HG02970 (cell line): ENCODE results near the gene HRK.

Source experiments
- ATAC-seq: cut with Tn5 transposase; IDR thresholded peaks from one replicate; pipeline ENCODE4 v1.9.1; 2021; ENCODE audit warnings: mild to moderate bottlenecking, moderate library complexity, moderate number of reproducible peaks; ENCODE audit not compliant: unreplicated experiment, low FRiP score

HRK gene

DNA sequence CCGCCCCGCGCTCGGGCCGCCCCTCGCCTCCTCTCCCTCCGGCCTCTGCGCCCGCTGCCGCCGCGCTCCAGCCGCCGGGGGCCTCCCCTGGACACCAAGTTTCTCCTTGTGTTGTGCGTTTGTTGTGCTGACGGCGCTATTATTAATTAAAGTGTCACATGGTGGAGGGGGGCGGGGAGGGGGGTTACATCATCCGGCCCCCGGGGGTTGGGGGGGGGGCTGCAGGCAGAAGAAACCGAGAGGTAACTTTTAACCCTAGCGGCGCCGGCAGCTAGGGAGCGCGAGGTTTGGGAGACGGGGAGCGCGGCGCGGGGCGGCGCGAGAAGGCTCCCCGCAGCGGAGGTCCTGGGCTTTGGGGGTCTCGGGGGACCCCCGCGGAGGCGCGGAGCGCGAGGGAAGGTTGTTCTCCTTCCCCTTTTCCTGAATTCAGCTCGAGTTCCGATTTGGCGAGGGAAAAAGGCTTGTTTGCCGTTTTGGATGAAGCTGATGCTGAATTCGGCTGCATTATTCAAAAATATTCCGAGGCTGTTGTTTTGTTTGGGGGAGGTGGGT is at the start of gene HRK:
Gene HRK (minus strand): TSS at position 117 of the 552 bp plus-strand sequence. CDS start 134 bp downstream, outside the sequence.
- ATAC-seq, result no peak

DNA sequence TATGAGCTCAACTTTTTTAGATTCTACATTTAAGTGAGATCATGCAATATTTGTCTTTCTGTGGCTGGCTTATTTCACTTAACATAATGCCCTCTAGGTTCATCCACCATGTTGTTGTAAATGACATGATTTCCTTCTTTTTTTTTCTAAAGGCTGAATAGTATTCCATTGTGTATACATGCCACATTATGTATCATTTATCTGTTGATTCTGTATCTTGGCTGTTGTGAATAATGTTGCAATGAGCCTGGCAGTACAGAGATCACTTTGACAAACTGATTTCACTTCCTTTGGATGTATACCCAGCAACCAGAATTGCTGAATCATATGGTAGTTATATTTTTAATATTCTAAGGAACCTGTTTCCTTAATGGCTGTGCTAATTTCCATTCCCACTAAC is 48.6 kb upstream of the HRK start:
- no peak for ATAC-seq

DNA sequence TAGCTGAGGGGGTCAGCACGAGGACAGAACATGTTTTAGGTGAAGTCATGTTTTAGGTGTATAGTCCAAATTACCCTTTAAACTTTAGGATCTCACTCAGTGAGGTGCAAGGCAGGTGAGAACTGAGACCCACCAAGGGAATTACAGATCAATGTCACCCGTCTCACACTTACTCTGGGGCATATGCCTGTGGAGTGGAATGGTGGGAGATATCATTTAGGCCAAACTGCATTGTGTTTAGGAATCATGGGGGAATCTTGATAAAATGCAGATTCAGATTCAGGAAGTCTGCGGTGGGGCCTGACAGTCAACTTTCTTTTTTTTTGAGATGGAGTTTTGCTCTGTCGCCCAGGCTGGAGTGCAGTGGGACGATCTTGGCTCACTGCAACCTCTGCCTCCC is 47.3 kb upstream of the HRK start:
- ATAC-seq, result no peak

DNA sequence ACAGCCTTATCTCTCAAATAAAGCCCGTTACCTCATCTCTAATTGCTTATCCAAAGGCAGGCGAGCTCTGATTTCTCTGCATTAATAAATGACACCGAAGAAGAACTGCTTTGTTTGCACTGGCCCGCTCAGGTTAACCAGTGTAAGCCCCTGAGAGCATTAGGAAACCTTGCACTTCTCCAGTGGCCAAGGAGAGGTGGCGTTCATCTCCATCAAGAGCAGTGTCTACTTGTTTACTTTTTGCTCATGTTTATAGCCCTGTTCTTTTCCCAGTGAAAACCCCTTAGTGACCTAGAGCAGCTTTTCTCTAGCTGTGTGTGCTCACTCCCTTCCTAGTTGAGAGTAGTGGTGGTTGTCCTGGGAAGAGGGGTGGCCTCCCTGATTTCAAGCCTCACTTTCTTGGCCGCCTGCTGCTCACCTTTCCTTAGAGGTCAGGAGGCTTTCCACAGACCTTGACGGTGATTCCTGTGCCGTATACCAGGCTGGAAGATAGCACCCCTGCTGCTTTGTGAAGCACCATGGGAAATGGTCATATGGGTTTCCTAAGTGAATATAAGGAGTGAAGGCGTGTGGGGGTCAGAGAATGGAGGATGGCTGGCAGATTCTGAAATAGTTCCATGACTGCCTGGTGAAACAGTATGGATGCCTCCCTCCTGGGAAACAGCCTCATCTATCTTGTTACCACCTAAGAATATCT is 46.2 kb upstream of the HRK start:
- ATAC-seq, result no peak

DNA sequence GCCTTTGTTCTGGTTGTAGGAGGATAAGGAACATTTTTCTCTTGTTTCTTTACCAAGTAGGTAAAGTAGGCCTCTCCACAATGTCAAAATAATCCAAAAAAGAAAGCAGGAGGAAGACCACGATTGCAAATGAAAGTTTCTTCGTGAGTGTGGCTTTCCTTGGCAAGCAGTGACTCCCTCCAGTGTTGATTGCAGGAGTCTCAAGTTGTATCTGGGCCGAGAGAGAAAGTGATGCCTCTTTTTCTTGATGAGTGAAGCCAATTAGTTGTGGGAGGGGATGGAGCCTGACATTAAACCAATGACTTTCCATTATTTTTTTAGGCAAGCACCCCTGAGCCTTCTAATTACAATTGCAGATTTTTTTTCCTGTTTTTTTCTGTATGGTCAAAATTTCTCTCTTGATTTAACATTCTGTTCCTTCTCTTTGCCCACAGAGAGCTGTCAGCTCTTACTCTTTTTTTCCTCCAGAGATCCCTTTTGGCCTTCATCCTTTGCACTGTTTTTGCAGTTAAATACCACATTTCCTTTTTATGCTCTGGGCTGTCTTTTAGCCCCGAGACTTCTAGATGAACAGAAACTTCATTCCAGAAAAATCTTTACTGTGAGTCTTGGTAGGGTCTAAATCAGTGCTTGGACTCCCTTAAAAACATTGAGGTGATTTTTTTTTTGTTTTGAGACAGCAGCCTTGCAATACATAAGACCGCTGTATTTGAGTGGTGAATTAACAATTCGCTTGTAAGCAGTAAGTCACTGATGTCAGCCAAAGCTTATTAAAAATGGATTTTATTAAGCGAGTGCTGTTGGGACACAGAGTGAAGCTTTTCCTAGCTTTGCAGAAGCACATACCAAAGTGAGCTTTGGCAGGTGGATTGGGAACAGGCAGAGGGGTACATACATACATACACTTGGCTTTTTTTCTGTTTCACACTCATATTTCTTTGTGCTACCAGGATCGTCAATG is 45.3 kb upstream of the HRK start:
- ATAC-seq, result no peak

DNA sequence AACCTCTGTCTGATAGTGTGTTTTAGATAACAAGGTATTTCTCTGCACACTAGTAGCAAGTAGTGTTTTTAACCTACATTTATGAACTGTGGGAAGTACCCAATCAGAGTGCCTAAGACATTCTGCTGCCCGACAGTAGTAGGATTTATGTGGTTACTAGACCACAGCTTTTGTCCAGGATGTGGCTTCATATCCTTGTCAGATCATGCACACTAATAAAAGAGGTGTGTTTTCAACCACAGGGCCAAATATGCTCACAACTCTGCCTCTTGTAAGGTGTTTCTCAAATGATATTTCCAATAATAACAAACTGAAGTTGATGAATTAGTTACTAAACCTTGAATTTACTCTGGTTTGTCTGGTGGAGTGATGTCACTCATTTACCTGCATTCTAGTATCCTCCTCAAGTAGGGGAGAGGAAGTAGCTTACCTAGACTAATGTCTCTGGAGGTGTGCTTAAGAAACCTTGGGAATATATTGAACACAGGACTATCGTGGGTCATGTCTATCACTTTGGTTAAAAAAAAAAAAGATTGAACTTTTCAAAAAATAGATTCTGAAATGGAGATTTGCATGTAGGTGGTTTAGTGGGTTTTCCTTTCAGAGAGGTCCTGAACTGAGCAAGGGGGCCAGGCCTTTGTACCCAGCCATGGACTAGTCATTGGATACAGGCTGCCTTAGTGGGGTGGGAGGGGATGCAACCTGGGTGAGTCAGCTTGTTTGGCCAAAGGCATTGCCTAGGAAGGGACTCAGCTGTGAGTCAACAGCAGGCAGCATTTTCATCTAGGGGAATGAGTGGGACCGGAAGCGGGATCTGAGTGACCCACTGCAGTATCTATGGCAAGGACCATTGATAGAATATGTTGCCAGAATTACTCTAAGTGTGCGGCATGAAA is 43.6 kb upstream of the HRK start:
- peak; percentile 73 for ATAC-seq

DNA sequence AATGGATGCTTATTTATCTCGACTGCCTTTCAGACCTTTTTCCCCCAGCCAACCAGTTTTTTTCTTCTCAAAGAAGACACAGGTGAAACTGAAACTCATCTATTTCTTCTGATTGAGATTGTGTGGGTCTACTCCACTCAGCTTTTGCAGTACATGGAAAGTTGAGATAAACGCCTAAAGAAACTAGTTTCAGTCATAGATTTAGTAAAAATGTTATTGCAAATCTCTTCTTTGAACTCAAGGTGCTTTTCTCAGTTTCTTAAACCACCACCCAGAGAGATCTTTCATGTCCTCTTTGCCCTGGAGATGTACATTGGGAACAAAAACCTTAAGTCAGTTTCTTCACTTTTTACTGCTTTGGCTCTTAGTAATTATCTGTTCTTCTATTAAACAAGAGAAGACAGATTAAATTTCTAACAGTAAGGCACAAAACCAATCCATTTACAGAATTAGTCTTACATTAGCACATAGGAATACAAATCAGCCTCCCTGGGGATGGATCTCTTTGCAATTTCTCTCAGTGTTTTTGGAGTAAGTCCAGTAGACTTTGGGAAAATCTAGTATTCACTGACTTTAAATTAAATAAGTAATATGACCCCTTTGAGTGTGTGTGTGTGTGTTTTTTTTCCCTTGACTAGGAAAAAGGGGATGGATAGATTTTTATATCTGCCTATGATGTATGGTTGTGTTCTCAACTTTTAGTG is 41.1 kb upstream of the HRK start:
- peak; percentile 44 for ATAC-seq

DNA sequence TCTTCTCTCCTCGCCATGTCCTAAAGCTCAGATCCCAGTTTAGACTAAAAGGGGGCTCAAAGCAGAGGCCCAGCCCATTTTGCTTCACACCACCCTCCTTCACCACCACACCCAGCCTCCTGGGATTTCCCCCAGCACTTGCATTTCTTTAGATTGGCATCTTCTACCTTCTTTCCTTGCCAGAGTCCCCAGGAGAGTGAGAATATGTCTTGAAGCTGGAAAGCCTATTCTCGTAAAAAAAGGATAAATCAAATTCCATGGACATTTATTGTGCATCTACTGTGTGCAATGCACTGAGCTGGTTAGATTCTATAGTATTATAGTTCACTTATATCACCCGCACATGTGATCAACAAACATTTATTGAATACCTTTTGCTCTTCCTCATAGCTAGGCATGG is 39.7 kb upstream of the HRK start:
- no peak for ATAC-seq

DNA sequence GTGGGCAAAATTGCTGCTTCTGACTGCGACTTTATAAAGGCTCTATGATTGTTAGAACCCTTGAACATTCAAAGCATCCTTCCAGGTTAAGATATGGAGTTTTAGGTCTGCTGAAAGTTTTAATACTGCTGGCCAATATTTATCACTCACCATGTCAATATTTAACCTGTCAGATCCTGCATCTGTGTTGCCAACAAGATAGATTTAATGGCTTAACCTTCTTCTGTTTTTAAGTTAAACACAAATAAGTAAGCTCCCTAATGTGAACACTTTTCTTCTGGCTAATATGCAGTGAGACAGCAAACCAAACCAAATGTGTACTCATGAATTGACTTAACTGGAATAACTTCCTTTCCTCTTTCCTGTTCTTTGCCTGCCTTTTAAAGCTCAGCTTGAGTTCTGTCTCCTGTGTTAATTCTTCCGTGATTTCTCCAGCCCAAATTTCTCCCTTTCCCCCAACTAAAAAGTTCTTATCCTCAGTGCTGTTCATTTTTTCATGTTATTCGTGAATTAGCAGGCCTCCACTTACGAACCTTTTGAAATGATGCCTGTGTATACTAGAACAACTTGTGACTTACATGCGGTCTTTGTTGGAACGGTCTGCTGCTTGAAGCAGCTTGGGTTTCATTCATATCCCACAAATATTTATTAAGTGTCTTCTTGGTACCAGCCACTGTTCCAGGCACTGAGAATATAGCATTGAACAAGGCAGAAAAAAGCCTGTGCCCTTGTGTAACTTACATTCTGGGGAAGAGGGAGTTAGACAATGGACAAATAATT is 38.7 kb upstream of the HRK start:
- ATAC-seq, result no peak

DNA sequence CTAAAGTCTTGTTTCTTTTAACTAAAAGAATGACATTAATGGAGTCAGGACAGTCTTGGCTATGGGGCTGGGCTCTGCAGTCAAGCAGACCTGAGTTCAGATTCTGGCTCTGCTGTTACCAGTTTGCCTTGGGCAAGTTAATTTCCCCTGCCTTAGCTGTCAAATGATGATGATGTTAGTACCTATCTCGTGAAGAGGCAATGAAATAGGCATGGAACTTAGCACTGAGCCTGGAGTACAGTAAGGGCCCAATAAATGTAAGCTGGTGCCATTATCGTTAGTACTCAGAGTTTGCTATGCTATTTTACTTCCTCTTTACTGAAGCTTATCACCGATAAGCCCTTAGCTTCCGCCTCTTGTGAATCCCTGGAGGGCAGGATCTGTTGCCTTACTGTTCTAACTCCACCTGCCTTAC is 38.0 kb upstream of the HRK start:
- no peak for ATAC-seq

DNA sequence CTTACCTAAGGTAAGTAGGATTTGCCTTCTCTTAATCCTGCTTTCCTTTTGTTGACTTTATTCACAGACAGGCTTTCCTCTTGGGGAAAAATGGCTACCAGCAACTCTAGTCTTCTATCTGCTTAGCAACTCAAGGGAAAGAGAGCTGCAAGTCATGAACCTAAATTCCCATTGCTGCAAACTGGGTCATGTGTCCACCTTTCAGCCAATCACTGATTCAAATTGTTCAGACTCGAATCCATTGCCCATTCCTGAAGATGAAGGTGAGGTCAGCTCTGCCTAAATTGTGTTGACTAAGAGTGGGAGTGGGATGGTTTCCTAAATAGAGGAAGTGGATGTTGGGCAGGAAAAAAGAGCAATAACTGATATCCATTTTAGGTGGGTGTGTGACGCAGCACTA is 37.2 kb upstream of the HRK start:
- no peak for ATAC-seq

DNA sequence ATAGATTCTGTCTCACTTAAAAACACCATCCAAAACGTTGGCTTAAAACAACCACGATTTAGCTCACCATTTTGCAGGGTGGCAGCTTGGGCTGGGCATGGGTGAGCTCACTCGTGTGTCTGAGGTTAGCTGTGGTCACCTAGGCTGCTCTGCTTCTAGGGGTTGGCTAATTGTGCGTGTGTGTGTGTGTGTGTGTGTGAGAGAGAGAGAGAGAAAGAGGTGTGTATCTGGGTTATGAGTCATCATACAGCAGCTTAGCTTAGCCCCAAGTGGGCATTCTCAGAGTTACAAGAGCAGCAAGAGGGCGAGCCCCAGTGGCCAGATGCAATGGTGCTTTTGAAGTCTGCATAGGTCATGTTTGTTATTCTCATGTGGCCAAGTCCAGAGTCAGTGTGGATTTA is 35.5 kb upstream of the HRK start:
- peak; percentile 55 for ATAC-seq

DNA sequence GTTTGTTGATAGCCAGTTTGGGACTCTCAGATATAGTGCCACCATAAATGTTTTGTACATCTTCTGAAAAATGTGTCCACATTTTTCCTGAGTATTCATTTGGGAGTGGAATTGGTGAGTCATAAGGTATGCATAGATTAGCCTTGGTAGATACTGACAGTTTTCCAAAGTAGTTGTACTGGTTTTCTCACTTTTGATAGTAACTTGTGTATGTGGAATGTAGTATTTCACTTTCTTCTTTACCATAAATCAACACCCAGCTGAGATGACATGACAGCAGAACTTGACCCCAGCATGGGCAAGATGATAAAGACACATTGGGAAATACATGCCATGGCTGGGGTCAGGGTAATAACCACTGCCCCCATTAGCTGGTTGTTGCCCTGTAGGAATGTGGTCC is 34.9 kb upstream of the HRK start:
- ATAC-seq, result no peak

DNA sequence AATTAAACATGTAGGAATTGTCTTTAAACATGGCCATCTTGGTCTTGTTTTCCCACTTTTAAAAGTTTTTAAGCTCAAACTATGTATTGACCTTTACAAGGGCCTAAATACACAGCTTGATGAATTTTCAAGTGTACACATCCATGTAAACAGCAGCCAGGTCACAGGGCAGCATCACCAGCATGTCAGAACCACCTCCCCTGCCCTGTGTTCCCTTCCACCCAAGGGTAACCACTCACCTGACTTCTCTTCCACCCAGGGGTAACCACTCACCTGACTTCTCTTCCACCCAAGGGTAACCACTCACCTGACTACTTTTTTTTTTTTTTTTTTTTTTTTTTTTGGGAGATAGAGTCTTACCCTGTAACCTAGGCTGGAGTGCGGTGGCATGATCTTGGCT is 34.1 kb upstream of the HRK start:
- no peak for ATAC-seq

DNA sequence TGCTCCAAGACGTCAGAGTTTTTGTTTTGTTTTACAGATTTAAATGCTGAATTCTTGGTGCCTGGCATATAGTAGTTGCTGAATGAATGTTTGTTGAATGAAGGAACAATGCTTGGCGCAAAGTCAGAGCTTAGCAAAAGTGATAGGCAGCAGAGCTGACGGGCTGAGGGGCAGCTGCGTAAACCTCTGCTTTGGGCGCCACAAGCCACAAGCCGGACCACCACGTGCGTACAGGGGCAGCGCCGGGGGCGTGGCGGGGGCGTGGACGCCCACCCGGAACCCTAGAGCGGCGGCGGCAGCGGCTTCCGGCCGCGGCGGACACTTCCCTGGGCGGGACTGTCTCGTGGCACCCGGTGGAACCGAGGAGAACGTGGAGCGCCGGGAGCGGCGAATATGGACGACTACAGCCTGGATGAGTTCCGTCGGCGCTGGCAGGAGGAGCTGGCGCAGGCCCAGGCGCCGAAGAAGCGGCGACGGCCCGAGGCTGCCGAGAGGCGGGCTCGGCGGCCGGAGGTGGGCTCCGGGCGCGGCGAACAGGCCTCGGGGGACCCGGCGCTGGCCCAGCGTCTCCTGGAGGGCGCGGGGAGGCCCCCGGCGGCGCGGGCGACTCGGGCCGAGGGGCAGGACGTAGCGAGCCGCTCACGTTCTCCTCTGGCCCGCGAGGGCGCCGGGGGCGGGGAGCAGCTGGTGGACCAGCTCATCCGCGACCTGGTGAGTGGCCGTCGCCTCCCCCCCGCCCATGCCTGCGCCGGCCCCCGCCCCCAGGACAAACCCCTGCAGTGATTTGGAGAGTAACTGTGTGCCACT is 29.6 kb upstream of the HRK start, which contains the start of gene FBXW8:
Gene FBXW8 (plus strand): TSS at position 306 of the 807 bp plus-strand sequence. CDS start 88 bp downstream, at position 394.
- ATAC-seq, result peak; percentile 91

DNA sequence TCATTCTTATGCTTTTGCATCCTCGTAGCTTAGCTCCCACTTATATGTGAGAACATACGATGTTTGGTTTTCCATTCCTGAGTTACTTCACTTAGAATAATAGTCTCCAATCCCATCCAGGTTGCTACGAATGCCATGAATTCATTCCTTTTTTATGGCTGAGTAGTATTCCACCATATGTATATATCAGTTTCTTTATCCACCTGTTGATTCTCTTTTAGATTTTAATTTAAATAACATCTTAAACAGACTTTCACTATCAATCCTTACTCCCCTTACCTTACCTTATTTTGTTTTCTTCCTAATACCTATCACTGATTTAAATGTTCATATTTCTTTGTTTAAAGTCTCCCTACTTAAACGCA is 29.0 kb upstream of the HRK start:
- no peak for ATAC-seq

DNA sequence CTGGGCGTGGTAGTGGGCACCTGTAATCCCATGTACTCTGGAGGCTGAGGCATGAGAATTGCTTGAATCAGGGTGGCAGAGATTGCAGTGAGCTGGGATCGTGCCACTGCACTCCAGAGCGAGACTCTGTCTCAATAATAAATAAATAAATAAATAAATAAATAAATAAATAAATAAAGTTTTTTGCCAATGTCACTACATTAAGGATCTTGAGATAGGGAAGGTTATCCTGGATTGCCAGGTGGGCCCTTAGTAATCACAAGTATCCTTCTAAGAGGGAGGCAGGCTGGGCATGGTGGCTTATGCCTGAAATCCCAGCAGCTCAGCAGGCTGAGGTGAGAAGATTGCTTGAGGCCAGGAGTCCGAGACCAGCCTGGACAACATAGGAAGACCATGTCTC is 25.0 kb upstream of the HRK start:
- ATAC-seq, result no peak

DNA sequence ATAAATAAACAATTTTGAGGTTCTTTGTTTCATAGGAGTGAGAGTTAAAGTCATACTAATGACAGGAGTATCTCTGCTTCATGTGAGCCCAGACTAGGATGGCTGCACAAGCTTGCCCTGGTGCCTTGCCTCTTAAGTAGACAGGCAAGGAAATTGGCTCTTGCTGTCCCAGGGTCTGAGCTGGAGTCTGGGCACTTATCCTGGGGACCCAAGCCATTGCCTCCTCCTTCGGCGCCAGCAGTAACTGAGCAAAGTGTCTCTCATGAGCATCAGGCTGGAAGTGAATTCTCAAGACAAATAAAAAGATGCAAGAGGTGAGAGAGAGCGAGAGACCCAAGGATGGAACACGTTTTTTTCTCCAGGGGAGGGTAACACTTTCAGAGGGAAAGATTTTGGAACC is 22.6 kb upstream of the HRK start:
- no peak for ATAC-seq
